Measurements from ENCODE around the gene SYNPO2. TPM values are rescaled to one million over a fixed set of nuclear protein-coding genes. Genes with fewer than 3 reads are reported as not detected.

The SYNPO2 gene
- total RNA-seq, 1 experiment from 2014 or later: 0.26 TPM

DNA sequence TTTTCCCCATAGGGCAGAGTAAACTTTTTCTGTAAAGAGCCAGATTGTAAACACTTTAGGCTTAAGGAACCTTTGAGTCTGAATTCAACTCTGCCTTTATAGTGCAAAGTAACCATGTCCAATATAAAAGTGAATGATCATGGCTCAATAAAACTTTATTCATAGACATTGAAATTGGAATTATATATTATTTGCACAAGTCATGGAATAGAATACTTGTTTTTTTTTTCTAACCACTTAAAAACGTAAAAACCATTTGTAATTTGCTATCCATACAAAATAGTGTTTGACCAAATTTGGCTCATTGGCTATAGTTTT lies 192.8 kb downstream of the SYNPO2 start:
- Histone ChIP-seq H3K9me3 (ENCODE audit: low read depth, low read length, poor library complexity, severe bottlenecking) (no peaks in the 10 kb centered on the region), H3K27ac (ENCODE audit: low read depth, low read length, poor library complexity, severe bottlenecking) (no peak overlapping the region), H3K36me3 (ENCODE audit: insufficient read depth, low read length, poor library complexity, severe bottlenecking) (no peaks in the 10 kb centered on the region), H3K4me3 (ENCODE audit: low read depth, low read length, poor library complexity, severe bottlenecking) (no peak overlapping the region), H3K4me1 (ENCODE audit: insufficient read depth, low read length, poor library complexity, severe bottlenecking) (no peaks in the 10 kb centered on the region), H3K27me3 (replicated peaks; ENCODE audit: insufficient read depth, low read depth, low read length, poor library complexity) (no peaks in the 10 kb centered on the region)
- intact Hi-C loops (cut with micrococcal nuclease; ENCODE audit: unreplicated experiment): no loop called here
- POLR2A ChIA-PET (ENCODE audit: low non-redundant PET): no interaction called here
- CTCF ChIA-PET: no interaction called here
- TF ChIP-seq EZH2 (IDR thresholded peaks at IDR 0.05; ENCODE audit: borderline replicate concordance, low read depth, low read length, poor library complexity, severe bottlenecking): no peak
- TF ChIP-seq, protein P1, sequence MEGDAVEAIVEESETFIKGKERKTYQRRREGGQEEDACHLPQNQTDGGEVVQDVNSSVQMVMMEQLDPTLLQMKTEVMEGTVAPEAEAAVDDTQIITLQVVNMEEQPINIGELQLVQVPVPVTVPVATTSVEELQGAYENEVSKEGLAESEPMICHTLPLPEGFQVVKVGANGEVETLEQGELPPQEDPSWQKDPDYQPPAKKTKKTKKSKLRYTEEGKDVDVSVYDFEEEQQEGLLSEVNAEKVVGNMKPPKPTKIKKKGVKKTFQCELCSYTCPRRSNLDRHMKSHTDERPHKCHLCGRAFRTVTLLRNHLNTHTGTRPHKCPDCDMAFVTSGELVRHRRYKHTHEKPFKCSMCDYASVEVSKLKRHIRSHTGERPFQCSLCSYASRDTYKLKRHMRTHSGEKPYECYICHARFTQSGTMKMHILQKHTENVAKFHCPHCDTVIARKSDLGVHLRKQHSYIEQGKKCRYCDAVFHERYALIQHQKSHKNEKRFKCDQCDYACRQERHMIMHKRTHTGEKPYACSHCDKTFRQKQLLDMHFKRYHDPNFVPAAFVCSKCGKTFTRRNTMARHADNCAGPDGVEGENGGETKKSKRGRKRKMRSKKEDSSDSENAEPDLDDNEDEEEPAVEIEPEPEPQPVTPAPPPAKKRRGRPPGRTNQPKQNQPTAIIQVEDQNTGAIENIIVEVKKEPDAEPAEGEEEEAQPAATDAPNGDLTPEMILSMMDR (conservative IDR thresholded peaks at IDR 0.05; ENCODE audit: low read depth, low read length): no peak
- BruUV-seq (replicated peaks): no TSS peak
- DNase-seq (ENCODE audit: low spot score): no peak

DNA sequence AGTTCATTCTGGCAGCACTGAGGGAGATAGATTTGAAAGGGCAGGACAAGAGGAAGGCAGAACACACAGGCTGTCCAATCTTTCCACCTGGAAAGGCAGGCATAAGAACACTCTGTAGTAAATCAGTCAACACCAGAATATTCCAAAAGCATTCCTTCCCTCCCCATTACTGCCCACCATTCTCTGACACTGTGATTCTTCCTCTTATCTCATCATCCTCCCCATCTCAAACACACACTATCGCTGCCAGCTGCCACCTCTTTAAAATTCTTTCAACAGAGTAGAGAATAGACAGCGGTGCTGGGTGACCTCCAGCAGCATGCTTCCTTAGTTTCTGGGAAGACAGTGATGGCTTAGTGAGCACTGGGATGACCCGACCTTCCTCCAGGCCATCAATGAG lies 193.3 kb downstream of the SYNPO2 start:
- no TSS peak for BruUV-seq (replicated peaks)
- intact Hi-C loops (cut with micrococcal nuclease; ENCODE audit: unreplicated experiment): no loop called here
- CTCF ChIA-PET: no interaction called here

DNA sequence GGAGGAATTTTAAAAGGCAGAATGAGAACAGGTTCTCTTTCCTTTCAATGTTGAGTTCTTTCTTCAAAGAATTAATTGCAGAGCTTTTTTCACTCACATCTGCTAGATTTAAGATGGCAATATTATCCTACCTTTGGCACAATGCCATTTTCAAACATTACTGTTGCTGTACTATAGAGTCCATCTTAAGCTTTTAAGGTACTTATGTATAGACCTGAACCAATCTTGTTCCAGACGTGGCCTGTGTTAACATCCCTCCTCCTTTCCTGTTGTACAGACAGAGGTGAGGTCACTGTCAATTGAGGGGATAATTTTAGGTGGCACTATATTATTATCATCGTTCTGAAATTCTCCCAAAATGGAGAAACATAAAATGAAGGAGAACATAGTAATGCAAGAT lies 194.0 kb downstream of the SYNPO2 start:
- DNase-seq (ENCODE audit: low spot score): no peak
- BruUV-seq (replicated peaks): no TSS peak
- Histone ChIP-seq H3K36me3 (ENCODE audit: insufficient read depth, low read length, poor library complexity, severe bottlenecking) (no peaks in the 10 kb centered on the region), H3K9me3 (ENCODE audit: low read depth, low read length, poor library complexity, severe bottlenecking) (no peaks in the 10 kb centered on the region), H3K4me3 (ENCODE audit: low read depth, low read length, poor library complexity, severe bottlenecking) (no peak overlapping the region), H3K4me1 (ENCODE audit: insufficient read depth, low read length, poor library complexity, severe bottlenecking) (peaks cover 4% of the 10 kb centered on the region), H3K27me3 (replicated peaks; ENCODE audit: insufficient read depth, low read depth, low read length, poor library complexity) (no peaks in the 10 kb centered on the region), H3K27ac (ENCODE audit: low read depth, low read length, poor library complexity, severe bottlenecking) (no peak overlapping the region)
- intact Hi-C loops (cut with micrococcal nuclease; ENCODE audit: unreplicated experiment): no loop called here
- no peak for TF ChIP-seq EZH2 (IDR thresholded peaks at IDR 0.05; ENCODE audit: borderline replicate concordance, low read depth, low read length, poor library complexity, severe bottlenecking)
- TF ChIP-seq, protein P1 (conservative IDR thresholded peaks at IDR 0.05; ENCODE audit: low read depth, low read length): no peak
- ChIA-PET POLR2A (ENCODE audit: low non-redundant PET) (no interaction called here), CTCF (no interaction called here)

More for the DNA sequence above, 193.3 kb downstream of the SYNPO2 start:
- no peak overlapping the region for H3K27ac ChIP-seq (ENCODE audit: low read depth, low read length, poor library complexity, severe bottlenecking)
- no peaks in the 10 kb centered on the region for H3K4me1 ChIP-seq (ENCODE audit: insufficient read depth, low read length, poor library complexity, severe bottlenecking)
- DNase-seq (ENCODE audit: low spot score): no peak
- H3K9me3 ChIP-seq (ENCODE audit: low read depth, low read length, poor library complexity, severe bottlenecking): no peaks in the 10 kb centered on the region
- H3K36me3 ChIP-seq (ENCODE audit: insufficient read depth, low read length, poor library complexity, severe bottlenecking): no peaks in the 10 kb centered on the region
- no peak overlapping the region for H3K4me3 ChIP-seq (ENCODE audit: low read depth, low read length, poor library complexity, severe bottlenecking)
- TF ChIP-seq EZH2 (IDR thresholded peaks at IDR 0.05; ENCODE audit: borderline replicate concordance, low read depth, low read length, poor library complexity, severe bottlenecking): no peak
- TF ChIP-seq, protein P1 (conservative IDR thresholded peaks at IDR 0.05; ENCODE audit: low read depth, low read length): no peak
- no peaks in the 10 kb centered on the region for H3K27me3 ChIP-seq (replicated peaks; ENCODE audit: insufficient read depth, low read depth, low read length, poor library complexity)
- POLR2A ChIA-PET (ENCODE audit: low non-redundant PET): no interaction called here

Data from A673 (cell line).